ENCODE data around the gene ADAMTS13. TPM values are rescaled to one million over a fixed set of nuclear protein-coding genes. Genes with fewer than 3 reads are reported as not detected.

ADAMTS13 gene
- total RNA-seq, 2 experiments from 2014 or later: 2.1 to 2.4 TPM

GRCh38 chr9:133474215-133474614, 52.0 kb downstream of the ADAMTS13 start:
- no peaks in the 10 kb centered on the region for H3K27me3 Mint-ChIP-seq
- H3K4me1 Mint-ChIP-seq: peaks cover 5% of the 10 kb centered on the region
- no peak overlapping the region for H3K4me3 Mint-ChIP-seq
- H3K27ac Mint-ChIP-seq: no peak overlapping the region
- no peak for DNase-seq
- ChIA-PET CTCF (interaction anchor here (1.0 kb wide), 1 partner anchor 73 kb away, joined by 3 read pairs; no protein-coding TSS in a partner anchor), POLR2A (interaction anchor here (0.8 to 1.8 kb wide), 2 partner anchors 14 to 126 kb away, joined by 3 to 5 read pairs; partner anchors contain the start of genes CACFD1, MED22 and RPL7A)
- no peaks in the 10 kb centered on the region for H3K9me3 Mint-ChIP-seq
- no peaks in the 10 kb centered on the region for H3K36me3 Mint-ChIP-seq (ENCODE audit: low read depth)

DNA sequence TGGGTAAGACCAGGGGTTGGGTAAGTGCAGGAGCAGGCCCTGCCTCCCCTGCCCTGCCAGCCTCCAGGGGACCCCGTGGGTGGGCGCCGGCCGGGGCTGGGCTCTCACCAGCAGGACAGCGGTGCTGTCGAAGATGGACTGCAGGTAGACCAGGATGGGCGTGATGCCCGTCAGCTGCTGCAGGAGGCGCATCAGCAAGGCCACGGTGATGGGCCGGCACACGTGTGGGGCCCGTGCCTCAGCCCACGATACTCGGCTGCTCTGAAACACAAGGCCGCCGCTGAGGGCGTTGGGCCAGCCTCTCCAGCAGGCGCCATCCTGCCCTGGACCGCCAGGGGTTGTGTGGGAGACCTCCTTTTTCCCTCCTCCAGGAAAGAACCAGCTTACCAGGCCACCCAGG, 52.7 kb downstream of the ADAMTS13 start:
- no peak overlapping the region for H3K4me3 Mint-ChIP-seq
- ChIA-PET POLR2A (interaction anchor here (0.8 to 1.8 kb wide), 2 partner anchors 15 to 127 kb away, joined by 3 to 5 read pairs; partner anchors contain the start of genes CACFD1, MED22 and RPL7A), CTCF (no interaction called here)
- no peaks in the 10 kb centered on the region for H3K9me3 Mint-ChIP-seq
- H3K27me3 Mint-ChIP-seq: no peaks in the 10 kb centered on the region
- no peaks in the 10 kb centered on the region for H3K36me3 Mint-ChIP-seq (ENCODE audit: low read depth)
- H3K4me1 Mint-ChIP-seq: peaks cover 12% of the 10 kb centered on the region
- H3K27ac Mint-ChIP-seq: no peak overlapping the region
- DNase-seq: no peak

- CTCF ChIA-PET: no interaction called here
- no peak overlapping the region for H3K27ac Mint-ChIP-seq
Observed at GRCh38 chr9:133475292-133476012, 53.3 kb downstream of the ADAMTS13 start.

DNA sequence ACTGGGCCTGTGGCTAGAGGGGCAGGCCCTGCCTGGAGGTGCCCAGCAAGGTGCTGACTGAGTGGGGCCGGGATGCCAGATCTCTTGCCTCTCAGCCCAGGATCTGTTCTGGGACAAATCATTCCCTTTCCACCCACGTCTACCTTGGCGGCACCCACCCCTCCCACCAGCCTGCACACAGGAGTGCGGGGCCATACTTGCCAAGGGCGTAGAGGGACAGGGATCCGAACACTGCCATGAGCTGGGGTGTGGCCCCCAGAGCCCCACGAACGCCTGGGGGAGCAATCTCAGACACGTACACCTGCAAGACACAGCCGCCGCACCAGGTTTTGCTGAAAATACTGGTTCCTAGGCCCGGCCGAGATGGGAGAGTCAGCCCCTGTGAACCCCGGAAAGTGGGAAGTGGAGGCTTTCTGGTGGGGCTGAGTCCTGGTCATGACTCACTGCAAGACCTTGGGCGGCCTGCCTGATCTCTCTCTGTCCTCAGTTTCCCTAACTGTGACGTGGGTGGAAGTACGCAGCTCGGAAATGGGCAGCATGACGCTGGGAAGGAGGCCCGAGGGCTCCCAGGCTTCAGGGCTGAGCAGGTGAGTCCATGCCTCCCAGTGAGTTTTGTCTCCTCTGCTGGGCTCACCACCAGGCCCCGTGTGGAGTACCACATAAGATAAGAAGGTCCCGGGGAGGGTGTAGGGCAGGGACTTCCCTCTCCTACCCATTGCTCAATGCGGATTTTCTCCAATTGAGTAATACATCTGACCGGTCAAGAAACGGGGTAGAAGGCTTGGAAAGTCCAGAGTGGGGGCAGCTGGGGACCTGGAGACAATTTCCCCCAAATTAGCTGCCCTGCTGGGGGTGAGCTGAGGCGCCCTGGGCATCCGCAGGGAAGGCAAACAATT, 54.1 kb downstream of the ADAMTS13 start:
- Mint-ChIP-seq H3K27ac (no peak overlapping the region), H3K9me3 (no peaks in the 10 kb centered on the region), H3K36me3 (ENCODE audit: low read depth) (no peaks in the 10 kb centered on the region), H3K4me1 (peaks cover 13% of the 10 kb centered on the region), H3K4me3 (no peak overlapping the region), H3K27me3 (no peaks in the 10 kb centered on the region)
- POLR2A ChIA-PET: interaction anchor here (1.8 kb wide), 1 partner anchor 17 kb away, joined by 5 read pairs; the partner anchor contains the start of gene CACFD1
- no peak for DNase-seq
- CTCF ChIA-PET: interaction anchor here (1.0 kb wide), 1 partner anchor 289 kb away, joined by 3 read pairs; no protein-coding TSS in a partner anchor

More at GRCh38 chr9:133475292-133476012, 53.3 kb downstream of the ADAMTS13 start:
- Mint-ChIP-seq H3K4me1 (peaks cover 13% of the 10 kb centered on the region), H3K27me3 (no peaks in the 10 kb centered on the region), H3K9me3 (no peaks in the 10 kb centered on the region), H3K36me3 (ENCODE audit: low read depth) (no peaks in the 10 kb centered on the region), H3K4me3 (no peak overlapping the region)
- no peak for DNase-seq
- POLR2A ChIA-PET: interaction anchor here (1.8 kb wide), 1 partner anchor 16 kb away, joined by 5 read pairs; the partner anchor contains the start of gene CACFD1

GRCh38 chr9:133476941-133477340, 54.8 kb downstream of the ADAMTS13 start:
- Mint-ChIP-seq H3K4me3 (no peak overlapping the region), H3K9me3 (no peaks in the 10 kb centered on the region), H3K36me3 (ENCODE audit: low read depth) (no peaks in the 10 kb centered on the region), H3K27ac (no peak overlapping the region), H3K27me3 (peaks cover 2% of the 10 kb centered on the region), H3K4me1 (peaks cover 13% of the 10 kb centered on the region)
- DNase-seq: no peak
- ChIA-PET POLR2A (interaction anchor here (3.0 kb wide), 1 partner anchor 106 kb away, joined by 6 read pairs; no protein-coding TSS in a partner anchor), CTCF (interaction anchor here (1.0 kb wide), 1 partner anchor 290 kb away, joined by 3 read pairs; no protein-coding TSS in a partner anchor)

GRCh38 chr9:133477461-133477860, 55.3 kb downstream of the ADAMTS13 start:
- H3K9me3 Mint-ChIP-seq: no peaks in the 10 kb centered on the region
- CTCF ChIA-PET: interaction anchor here (1.0 kb wide), 1 partner anchor 291 kb away, joined by 3 read pairs; no protein-coding TSS in a partner anchor
- POLR2A ChIA-PET: interaction anchor here (3.0 kb wide), 1 partner anchor 106 kb away, joined by 6 read pairs; no protein-coding TSS in a partner anchor
- H3K4me1 Mint-ChIP-seq: peaks cover 13% of the 10 kb centered on the region
- DNase-seq: no peak
- H3K27me3 Mint-ChIP-seq: peaks cover 6% of the 10 kb centered on the region
- H3K36me3 Mint-ChIP-seq (ENCODE audit: low read depth): no peaks in the 10 kb centered on the region
- no peak overlapping the region for H3K27ac Mint-ChIP-seq
- no peak overlapping the region for H3K4me3 Mint-ChIP-seq

DNA sequence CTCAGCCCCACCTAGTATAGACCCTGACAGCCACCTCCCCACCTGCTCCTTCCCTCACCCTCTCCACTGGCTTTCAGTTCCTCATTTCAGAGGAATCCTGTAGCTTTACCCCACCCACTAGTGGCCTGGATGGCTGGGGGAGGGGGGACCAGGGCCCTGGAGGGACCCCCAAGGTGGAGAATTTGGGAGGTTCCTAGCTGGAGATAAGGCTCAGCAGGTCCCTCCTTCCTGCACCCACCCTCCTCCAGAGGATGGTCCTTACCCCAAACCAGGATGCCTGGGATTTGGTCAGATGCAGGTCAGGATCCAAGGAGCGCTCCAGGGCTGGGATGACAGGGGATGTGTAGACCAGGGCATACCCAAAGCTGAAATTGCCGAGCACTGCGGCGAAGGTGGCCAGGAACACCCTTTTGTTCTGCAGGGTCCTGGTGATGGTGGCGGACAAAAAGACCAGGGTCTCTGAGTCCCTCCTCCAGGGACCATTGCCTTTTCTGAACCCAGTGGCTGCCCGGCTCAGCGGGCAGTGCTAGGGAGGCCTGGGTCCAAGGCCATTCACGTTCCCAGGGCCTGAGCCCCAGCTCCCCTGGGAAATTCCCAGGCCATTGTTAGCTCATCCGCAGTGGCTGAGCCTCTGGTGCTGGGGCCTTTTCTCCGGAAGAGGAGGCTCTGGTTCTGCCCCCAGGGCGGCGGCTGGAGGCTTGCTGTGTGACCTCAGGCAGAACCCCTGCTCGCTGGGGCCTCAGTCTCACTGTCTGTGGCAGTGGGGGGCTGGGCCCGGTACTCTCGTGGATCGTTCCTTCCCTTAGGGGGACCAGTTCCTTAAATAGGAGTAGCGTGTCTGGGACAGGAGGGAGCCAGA, 56.1 kb downstream of the ADAMTS13 start:
- peak overlapping the region; percentile 37 for H3K4me3 Mint-ChIP-seq
- H3K4me1 Mint-ChIP-seq: peaks cover 13% of the 10 kb centered on the region
- no peaks in the 10 kb centered on the region for H3K9me3 Mint-ChIP-seq
- CTCF ChIA-PET: interaction anchor here (1.7 kb wide), 1 partner anchor 334 kb away, joined by 4 read pairs; no protein-coding TSS in a partner anchor
- POLR2A ChIA-PET: interaction anchor here (0.6 to 3.0 kb wide), 5 partner anchors 16 to 130 kb away, joined by 3 to 6 read pairs (median 5); partner anchors contain the start of genes CACFD1, MED22 and RPL7A
- no peak for DNase-seq
- no peak overlapping the region for H3K27ac Mint-ChIP-seq
- no peaks in the 10 kb centered on the region for H3K36me3 Mint-ChIP-seq (ENCODE audit: low read depth)
- H3K27me3 Mint-ChIP-seq: peaks cover 9% of the 10 kb centered on the region

- Mint-ChIP-seq H3K36me3 (ENCODE audit: low read depth) (no peaks in the 10 kb centered on the region), H3K27ac (no peak within 1 kb of the TSS), H3K4me3 (peak within 1 kb of the TSS; percentile 55), H3K27me3 (peaks cover 12% of the 10 kb centered on the region), H3K4me1 (peaks cover 13% of the 10 kb centered on the region), H3K9me3 (no peaks in the 10 kb centered on the region)
- ChIA-PET CTCF (interaction anchor here (0.5 to 1.7 kb wide), 4 partner anchors 21 to 335 kb away, joined by 3 to 4 read pairs (median 3); no protein-coding TSS in a partner anchor), POLR2A (interaction anchor here (0.6 to 3.0 kb wide), 5 partner anchors 15 to 131 kb away, joined by 3 to 6 read pairs (median 5); partner anchors contain the start of genes CACFD1, MED22 and RPL7A)
- peak; percentile 83 for DNase-seq
Observed at GRCh38 chr9:133478851-133479711, 56.9 kb downstream of the ADAMTS13 start, which contains the start of gene SLC2A6. TSS of gene SLC2A6 (minus strand) at chr9:133479099. CDS start at chr9:133479059, 40 bp downstream.

DNA sequence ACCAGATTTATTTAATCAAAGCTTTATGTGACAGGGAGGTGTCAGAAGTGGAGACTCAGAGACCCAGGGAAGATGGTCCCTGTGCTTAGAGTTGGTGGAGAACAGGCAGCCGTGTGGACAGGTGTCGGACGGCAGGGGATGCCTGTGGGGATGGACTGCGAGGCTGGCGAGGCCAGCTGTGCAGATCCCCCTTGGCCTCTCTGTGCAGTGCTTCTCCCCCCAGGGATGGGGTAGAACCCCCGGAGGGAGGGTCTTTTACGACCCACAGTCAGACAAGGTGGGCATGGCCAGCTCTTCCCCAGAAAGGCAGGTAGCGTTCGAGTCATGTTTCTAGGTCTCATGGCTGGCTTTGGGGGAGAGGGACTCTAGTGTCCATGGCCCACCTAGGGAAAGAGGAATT, 61.4 kb downstream of the ADAMTS13 start:
- Mint-ChIP-seq H3K4me3 (no peak overlapping the region), H3K27me3 (peaks cover 12% of the 10 kb centered on the region), H3K27ac (no peak overlapping the region), H3K36me3 (ENCODE audit: low read depth) (no peaks in the 10 kb centered on the region), H3K9me3 (no peaks in the 10 kb centered on the region), H3K4me1 (peaks cover 12% of the 10 kb centered on the region)
- ChIA-PET CTCF (no interaction called here), POLR2A (no interaction called here)
- DNase-seq: no peak

DNA sequence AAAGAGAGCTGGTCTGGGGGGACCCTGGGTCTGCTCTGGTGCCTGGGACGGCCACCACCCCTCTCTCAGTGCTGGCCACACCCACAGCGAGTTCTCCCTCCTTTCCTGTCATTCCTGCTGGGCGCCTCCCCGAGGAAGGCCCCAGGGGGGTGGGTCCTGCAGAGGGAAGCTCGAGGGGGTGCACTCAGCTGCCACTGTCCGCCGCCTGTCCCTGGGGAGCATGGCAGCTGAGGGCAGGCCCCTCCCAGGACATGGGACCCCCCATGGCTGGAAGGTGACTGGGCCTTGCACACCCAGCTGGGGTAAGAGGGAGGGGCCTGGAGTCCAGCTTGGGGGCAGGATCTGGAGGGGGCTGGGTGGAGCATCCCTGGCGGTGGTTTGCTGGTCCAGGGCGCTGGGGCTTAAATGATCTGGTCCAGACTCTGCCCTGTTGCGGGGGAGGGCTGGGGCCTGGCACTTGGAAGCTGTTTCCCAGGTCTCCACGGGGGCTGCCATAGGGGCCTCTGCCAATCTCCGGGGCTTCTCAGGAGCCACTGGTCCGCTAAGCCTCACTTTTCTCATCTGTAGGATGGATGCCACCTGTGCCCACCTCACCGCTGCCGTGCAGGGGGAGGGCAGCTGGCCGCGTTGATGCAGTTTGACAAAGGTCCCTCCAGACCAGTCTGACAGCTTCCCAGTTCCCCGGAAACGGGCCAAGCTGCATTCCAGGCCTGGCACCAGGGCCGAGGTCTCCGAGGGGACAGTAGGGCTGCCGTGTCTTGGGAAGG, 62.7 kb downstream of the ADAMTS13 start:
- H3K4me1 Mint-ChIP-seq: peaks cover 5% of the 10 kb centered on the region
- ChIA-PET POLR2A (interaction anchor here (1.0 kb wide), 1 partner anchor 25 kb away, joined by 3 read pairs; the partner anchor contains the start of gene CACFD1), CTCF (interaction anchor here (1.3 to 1.4 kb wide), 2 partner anchors 79 to 299 kb away, joined by 4 to 5 read pairs; no protein-coding TSS in a partner anchor)
- H3K27me3 Mint-ChIP-seq: peaks cover 14% of the 10 kb centered on the region
- H3K27ac Mint-ChIP-seq: no peak overlapping the region
- H3K36me3 Mint-ChIP-seq (ENCODE audit: low read depth): no peaks in the 10 kb centered on the region
- DNase-seq: no peak
- H3K4me3 Mint-ChIP-seq: no peak overlapping the region
- no peaks in the 10 kb centered on the region for H3K9me3 Mint-ChIP-seq

All from activated CD4-positive, alpha-beta memory T cell treated with anti-CD3 and anti-CD28 coated beads, Interleukin-2, amount 10 ng/mL, durations not matched to agents 7 days and 5 days (primary cell).